ENCODE measurements around the gene SIM1.

Gene SIM1

DNA sequence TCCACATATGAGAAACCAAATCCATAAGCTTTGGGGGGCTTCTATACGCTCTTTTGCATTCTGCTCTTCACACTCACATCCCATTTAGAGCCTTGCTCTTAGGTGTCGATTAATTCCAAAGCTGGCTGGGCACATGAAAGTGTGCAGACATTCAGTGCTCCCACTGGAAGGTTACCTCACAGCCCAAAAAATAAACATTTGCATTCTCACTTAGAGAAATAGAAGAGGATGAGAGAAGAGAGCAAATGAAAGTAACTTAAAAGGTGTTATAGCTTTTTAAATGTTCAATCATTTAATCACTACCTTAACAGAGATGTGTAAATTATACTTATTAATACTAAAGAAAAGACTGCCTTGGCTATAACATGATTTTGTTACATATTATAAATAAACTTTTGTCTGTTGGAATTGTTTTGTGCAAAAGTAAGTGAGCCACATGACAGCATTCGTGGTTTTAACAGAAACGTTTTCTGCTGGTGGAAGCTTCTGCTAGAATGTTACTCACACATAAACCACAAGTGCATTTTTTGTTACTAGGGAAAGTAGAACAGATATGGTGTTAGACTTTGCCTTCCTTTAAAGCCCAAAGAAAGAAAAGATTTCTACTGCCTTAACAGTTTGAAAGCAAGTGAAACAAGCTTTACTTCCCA, 116.7 kb downstream of the SIM1 start:
- DNase-seq = no peak

GRCh38 chr6:100346828-100347227, 117.9 kb downstream of the SIM1 start:
- no peak for DNase-seq

GRCh38 chr6:100346203-100346602, 118.5 kb downstream of the SIM1 start:
- peak in 1 of 3 experiments; percentile 14 for DNase-seq

DNA sequence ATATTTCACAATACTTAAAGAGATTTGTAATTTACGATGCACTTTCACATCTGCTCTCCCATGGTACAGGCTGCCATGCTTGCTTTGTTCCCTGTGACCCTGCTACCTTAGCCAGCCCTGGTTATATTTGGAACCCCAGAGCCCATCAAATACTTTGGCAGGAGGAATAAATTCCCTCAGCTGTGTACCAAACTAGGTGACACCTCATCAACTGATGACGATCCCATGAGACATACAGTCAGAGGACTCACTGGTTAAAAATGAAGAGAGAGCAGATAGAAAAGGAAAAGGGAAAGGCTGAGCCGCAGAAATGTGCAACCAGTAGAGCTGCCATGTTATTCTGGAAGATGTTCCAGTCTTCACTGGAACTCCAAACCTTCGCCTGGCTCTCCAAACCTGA, 120.0 kb downstream of the SIM1 start:
- no peak for DNase-seq

DNA sequence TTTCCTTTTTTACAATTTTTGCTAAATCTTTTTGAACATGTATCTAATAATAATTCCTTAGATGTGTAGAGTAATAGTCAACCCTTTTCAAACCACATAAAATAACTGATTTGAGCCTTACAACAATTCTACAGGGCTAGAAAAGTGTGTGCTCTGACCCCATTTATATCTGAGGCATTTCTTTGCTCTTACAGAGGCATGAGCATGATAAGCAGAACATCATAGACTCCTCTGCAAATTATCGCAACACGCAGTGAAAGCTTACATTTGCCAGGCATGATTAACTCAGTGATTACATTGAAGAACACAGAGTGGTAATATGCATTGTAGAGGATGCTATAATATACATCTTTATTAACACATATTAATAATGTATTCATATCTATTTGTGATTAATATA, 120.4 kb downstream of the SIM1 start:
- no peak for DNase-seq

- DNase-seq = no peak
Observed at GRCh38 chr6:100343316-100344077, 121.2 kb downstream of the SIM1 start.

DNA sequence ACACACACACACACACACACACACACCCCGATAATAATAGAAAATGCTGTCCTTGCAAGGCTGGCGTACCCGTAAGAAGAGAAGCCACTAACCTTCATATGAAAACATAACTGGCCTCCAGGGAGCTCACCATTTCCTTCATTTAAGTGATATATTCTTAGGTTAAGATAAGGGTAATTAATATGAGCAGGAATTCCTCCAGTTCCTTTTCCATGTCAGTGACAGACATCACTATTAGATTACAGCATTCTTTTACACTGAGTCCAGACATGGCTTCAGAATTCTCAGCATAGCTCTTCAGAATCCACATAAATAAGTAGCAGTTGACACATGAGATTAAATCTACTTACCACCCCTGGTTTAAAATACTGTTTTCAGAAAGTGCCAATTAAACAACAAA, 121.9 kb downstream of the SIM1 start:
- DNase-seq = no peak

- DNase-seq = no peak
Observed at GRCh38 chr6:100339574-100340255, 125.0 kb downstream of the SIM1 start.

- DNase-seq = no peak
Observed at GRCh38 chr6:100338090-100338489, 126.6 kb downstream of the SIM1 start.

- peak in 1 of 3 experiments; percentile 35 for DNase-seq
Observed at GRCh38 chr6:100336876-100337275, 127.8 kb downstream of the SIM1 start.

- no peak for DNase-seq
Observed at GRCh38 chr6:100335991-100336390, 128.7 kb downstream of the SIM1 start.
